Measurements from ENCODE around the gene PDIA5. TPM values are rescaled to one million over a fixed set of nuclear protein-coding genes. Genes with fewer than 3 reads are reported as not detected.

PDIA5 gene
- total and polyA plus RNA-seq, 2 of the 4 experiments (the other 2 are of a cell fraction): 19.4 to 42.0 TPM

GRCh38 chr3:123067689-123068600 lies 1.1 kb downstream of the PDIA5 start:
- WGBS, 2 experiments (ENCODE audit: extremely low coverage in 2 of 2, insufficient read length in 1 of 2): no CpG with 5 or more reads among the region's 24 CpGs
- peaks cover 24 to 54% of the 10 kb centered on the region in 2 experiments for H3K79me1 ChIP-seq (ENCODE audit: low read depth in 1 of 2, low read length in 2 of 2)
- BruUV-seq (replicated peaks): no TSS peak
- H3K9me3 ChIP-seq (ENCODE audit: control insufficient read depth, insufficient read depth, low read length): no peaks in the 10 kb centered on the region
- H2BK15ac ChIP-seq (ENCODE audit: low read depth, low read length): no peak overlapping the region; the same call in 2 of the 3 replicates
- peaks cover 13% of the 10 kb centered on the region for H3K9me1 ChIP-seq (ENCODE audit: insufficient read depth, low read length)
- H2BK20ac ChIP-seq (ENCODE audit: low read depth, low read length): no peak overlapping the region
- H2BK120ac ChIP-seq (ENCODE audit: low read depth, low read length): no peak overlapping the region
- ChIA-PET CTCF (interaction anchor here (1.4 kb wide), 1 partner anchor 313 kb away, joined by 3 read pairs; no protein-coding TSS in a partner anchor), POLR2A (ENCODE audit: unreplicated experiment) (no interaction called here)
- peak overlapping the region; percentile 93 for H2AK9ac ChIP-seq (replicated peaks; ENCODE audit: low read depth, low read length, poor library complexity)
- peak overlapping the region; percentile 40 for H2AK5ac ChIP-seq (ENCODE audit: low read depth, low read length)
- H4K91ac ChIP-seq (ENCODE audit: insufficient read depth, low read depth, low read length): peak overlapping the region; percentile 44; the same call in 1 of the 2 replicates
- no peak overlapping the region for H3K18ac ChIP-seq (ENCODE audit: low read depth, low read length)
- TF ChIP-seq BHLHE40 (IDR thresholded peaks at IDR 0.05; ENCODE audit: low read depth, low read length) (no peak), POLR2A (IDR thresholded peaks at IDR 0.05; ENCODE audit: low read depth, low read length) (0 out of 2 replicates have a peak, but pooled peaks have one; percentile 15)
- H3K4me3 ChIP-seq (ENCODE audit: insufficient read depth, low read depth, low read length): peak overlapping the region; percentile 94
- H3K27ac ChIP-seq (ENCODE audit: insufficient read depth, low read length): peak overlapping the region; percentile 78; the same call in 1 of the 2 replicates
- H3K9ac ChIP-seq (ENCODE audit: low read depth, low read length): peak overlapping the region; percentile 79
- dilution Hi-C loops (cut with HindIII; ENCODE audit: low sequenced_read_pairs, unreplicated experiment): no loop called here
- peaks cover 6% of the 10 kb centered on the region for H3K27me3 ChIP-seq (ENCODE audit: control insufficient read depth, insufficient read depth, low read length)
- H4K8ac ChIP-seq (ENCODE audit: low read depth in 2 of 2, low read length in 2 of 2): peak overlapping the region; percentile 42 to 62; a peak in 3 of 4 replicates
- H4K5ac ChIP-seq (ENCODE audit: low read depth, low read length): peak overlapping the region; percentile 10; the same call in 1 of the 2 replicates
- peak overlapping the region; percentile 79 for H3K4ac ChIP-seq (ENCODE audit: low read depth, low read length)
- no peak overlapping the region for H2BK5ac ChIP-seq (ENCODE audit: low read depth, low read length, poor library complexity, severe bottlenecking)
- peaks cover 8% of the 10 kb centered on the region for H3K4me1 ChIP-seq (ENCODE audit: control insufficient read depth, insufficient read depth, low read length)
- no peaks in the 10 kb centered on the region for H3K36me3 ChIP-seq (ENCODE audit: control insufficient read depth, insufficient read depth, low read length)
- no peak for DNase-seq
- H3K14ac ChIP-seq (replicated peaks; ENCODE audit: low read depth, low read length): peak overlapping the region; percentile 89
- in situ Hi-C loops (cut with MboI; ENCODE audit: low sequenced_read_pairs): no loop called here
- H3K56ac ChIP-seq (ENCODE audit: extremely low read depth, insufficient read depth, low read length): 0 out of 2 replicates have a peak overlapping the region, but pooled peaks have one; percentile 48
- peak; percentile 27 for ATAC-seq (ENCODE audit: low read depth)
- peak overlapping the region; percentile 47 for H3K4me2 ChIP-seq (ENCODE audit: low read depth, low read length)
- H4K20me1 ChIP-seq (ENCODE audit: insufficient read depth, low read length): peaks cover 40% of the 10 kb centered on the region
- intact Hi-C loops (cut with micrococcal nuclease): no loop called here
- H3K23ac ChIP-seq (ENCODE audit: low read depth, low read length): peak overlapping the region; percentile 63; the same call in 1 of the 2 replicates
- H2AFZ ChIP-seq (replicated peaks; ENCODE audit: low read length, poor library complexity): peak overlapping the region; percentile 87
